Duodenal mucosa (tissue), 2 donors: Measurements from ENCODE around the gene CDIP1.

Source experiments
- H3K27ac ChIP-seq: one replicate; pipeline ENCODE4 v1.7.0; 2013; ENCODE audit warnings: low read depth, low read length
- H3K27me3 ChIP-seq, 2 donors: one replicate each; pipeline ENCODE4 v1.7.0; 2013; ENCODE audit warnings: low read length in 2 of 2, control low read depth in 1 of 2; ENCODE audit not compliant: insufficient read depth in 2 of 2, control insufficient read depth in 1 of 2
- H3K36me3 ChIP-seq, 2 donors: one replicate each; pipeline ENCODE4 v1.7.0; 2013; ENCODE audit warnings: low read length in 2 of 2, control low read depth in 1 of 2; ENCODE audit not compliant: insufficient read depth in 2 of 2, control insufficient read depth in 1 of 2
- H3K4me1 ChIP-seq, 2 donors: one replicate each; pipeline ENCODE4 v1.7.0; 2013; ENCODE audit warnings: low read length in 2 of 2, control low read depth in 1 of 2; ENCODE audit not compliant: insufficient read depth in 2 of 2, control insufficient read depth in 1 of 2
- H3K4me3 ChIP-seq, 2 donors: one replicate each; pipeline ENCODE4 v1.7.0; 2013; ENCODE audit warnings: low read length in 2 of 2, low read depth in 1 of 2
- H3K9ac ChIP-seq, 2 donors: one replicate each; pipeline ENCODE4 v1.7.0; 2013; ENCODE audit warnings: low read length in 2 of 2, low read depth in 1 of 2
- H3K9me3 ChIP-seq, 2 donors: one replicate each; pipeline ENCODE4 v1.7.0; 2013; ENCODE audit warnings: low read length in 2 of 2, control low read depth in 1 of 2; ENCODE audit not compliant: control insufficient read depth in 1 of 2

The CDIP1 gene

GRCh38 chr16:4517812-4518680 is 20.5 kb downstream of the CDIP1 start:
- Histone ChIP-seq H3K27ac (no peak overlapping the region), H3K4me1 (peaks cover 26 to 33% of the 10 kb centered on the region in 2 donors), H3K9me3 (no peaks in the 10 kb centered on the region), H3K9ac (no peak overlapping the region), H3K36me3 (peaks cover 0 to 12% of the 10 kb centered on the region in 2 donors), H3K27me3 (no peaks in the 10 kb centered on the region), H3K4me3 (no peak overlapping the region)

GRCh38 chr16:4515611-4516233 is 22.9 kb downstream of the CDIP1 start:
- Histone ChIP-seq H3K4me3 (peak overlapping the region in 1 of 2 donors; percentile 28), H3K4me1 (peaks cover 36 to 47% of the 10 kb centered on the region in 2 donors)

GRCh38 chr16:4514606-4515005 is 24.0 kb downstream of the CDIP1 start:
- Histone ChIP-seq H3K9me3 (no peaks in the 10 kb centered on the region), H3K4me1 (peaks cover 36 to 47% of the 10 kb centered on the region in 2 donors), H3K9ac (no peak overlapping the region), H3K4me3 (no peak overlapping the region), H3K27me3 (no peaks in the 10 kb centered on the region), H3K36me3 (peaks cover 7 to 38% of the 10 kb centered on the region in 2 donors), H3K27ac (peak overlapping the region; percentile 14)

More at GRCh38 chr16:4515611-4516233, 22.9 kb downstream of the CDIP1 start:
- Histone ChIP-seq H3K9ac (peak overlapping the region; percentile 2), H3K27me3 (no peaks in the 10 kb centered on the region), H3K9me3 (no peaks in the 10 kb centered on the region), H3K27ac (no peak overlapping the region), H3K36me3 (peaks cover 0 to 29% of the 10 kb centered on the region in 2 donors)

GRCh38 chr16:4513881-4514280 is 24.7 kb downstream of the CDIP1 start:
- peaks cover 36 to 47% of the 10 kb centered on the region in 2 donors for H3K4me1 ChIP-seq
- peaks cover 10 to 45% of the 10 kb centered on the region in 2 donors for H3K36me3 ChIP-seq
- H3K4me3 ChIP-seq: no peak overlapping the region
- H3K27ac ChIP-seq: peak overlapping the region; percentile 45
- H3K27me3 ChIP-seq: no peaks in the 10 kb centered on the region
- no peak overlapping the region for H3K9ac ChIP-seq
- no peaks in the 10 kb centered on the region for H3K9me3 ChIP-seq

GRCh38 chr16:4513086-4513860 is 25.3 kb downstream of the CDIP1 start:
- no peak overlapping the region for H3K27ac ChIP-seq
- H3K36me3 ChIP-seq: peaks cover 14 to 51% of the 10 kb centered on the region in 2 donors
- H3K27me3 ChIP-seq: no peaks in the 10 kb centered on the region
- peaks cover 36 to 47% of the 10 kb centered on the region in 2 donors for H3K4me1 ChIP-seq
- no peaks in the 10 kb centered on the region for H3K9me3 ChIP-seq
- H3K9ac ChIP-seq: no peak overlapping the region
- no peak overlapping the region for H3K4me3 ChIP-seq

- H3K27me3 ChIP-seq: no peaks in the 10 kb centered on the region
- H3K4me1 ChIP-seq: peaks cover 36 to 47% of the 10 kb centered on the region in 2 donors
- H3K9me3 ChIP-seq: no peaks in the 10 kb centered on the region
- no peak overlapping the region for H3K27ac ChIP-seq
- H3K4me3 ChIP-seq: no peak overlapping the region
- peaks cover 14 to 59% of the 10 kb centered on the region in 2 donors for H3K36me3 ChIP-seq
- no peak overlapping the region for H3K9ac ChIP-seq
Measured at GRCh38 chr16:4512473-4512872, 26.1 kb downstream of the CDIP1 start.

GRCh38 chr16:4511441-4512082 is 27.0 kb downstream of the CDIP1 start:
- no peak overlapping the region for H3K4me3 ChIP-seq
- peaks cover 14 to 67% of the 10 kb centered on the region in 2 donors for H3K36me3 ChIP-seq
- no peak overlapping the region for H3K27ac ChIP-seq
- H3K27me3 ChIP-seq: no peaks in the 10 kb centered on the region
- no peaks in the 10 kb centered on the region for H3K9me3 ChIP-seq
- peaks cover 33 to 39% of the 10 kb centered on the region in 2 donors for H3K4me1 ChIP-seq
- H3K9ac ChIP-seq: no peak overlapping the region

- H3K4me1 ChIP-seq: peaks cover 39 to 42% of the 10 kb centered on the region in 2 donors
- H3K27me3 ChIP-seq: no peaks in the 10 kb centered on the region
- H3K36me3 ChIP-seq: peaks cover 14 to 74% of the 10 kb centered on the region in 2 donors
- H3K9ac ChIP-seq: no peak overlapping the region
- no peak overlapping the region for H3K4me3 ChIP-seq
- H3K27ac ChIP-seq: no peak overlapping the region
- H3K9me3 ChIP-seq: no peaks in the 10 kb centered on the region
Measured at GRCh38 chr16:4510747-4511426, 27.7 kb downstream of the CDIP1 start.

GRCh38 chr16:4510131-4510530 is 28.4 kb downstream of the CDIP1 start:
- Histone ChIP-seq H3K4me1 (peaks cover 38 to 47% of the 10 kb centered on the region in 2 donors), H3K9me3 (no peaks in the 10 kb centered on the region), H3K9ac (no peak overlapping the region), H3K27me3 (no peaks in the 10 kb centered on the region), H3K27ac (no peak overlapping the region), H3K36me3 (peaks cover 14 to 79% of the 10 kb centered on the region in 2 donors), H3K4me3 (no peak overlapping the region)
